ENCODE measurements around the gene CPEB3. TPM values are rescaled to one million over a fixed set of nuclear protein-coding genes. Genes with fewer than 3 reads are reported as not detected.

The CPEB3 gene
- total RNA-seq, 1 experiment from 2014 or later, result 1.0 TPM

GRCh38 chr10:92208157-92208720 lies 82.6 kb downstream of the CPEB3 start:
- H4K91ac ChIP-seq (ENCODE audit: insufficient read length, low read depth, low read length), result no peak overlapping the region
- H3K23me2 ChIP-seq (ENCODE audit: insufficient read length, low read depth, low read length, poor library complexity, severe bottlenecking), result no peaks in the 10 kb centered on the region
- no peaks in the 10 kb centered on the region for H3K79me1 ChIP-seq (ENCODE audit: insufficient read depth, low read depth, low read length, poor library complexity, severe bottlenecking)
- no peak overlapping the region for H3K4ac ChIP-seq (ENCODE audit: low read depth, low read length)
- H3K4me2 ChIP-seq (ENCODE audit: insufficient read depth, insufficient read length, low read length), result no peak overlapping the region
- no peaks in the 10 kb centered on the region for H3K4me1 ChIP-seq (ENCODE audit: insufficient read depth, low read length)
- no peaks in the 10 kb centered on the region for H4K20me1 ChIP-seq (ENCODE audit: control insufficient read depth, insufficient read depth, insufficient read length)
- no peak overlapping the region for H2BK20ac ChIP-seq (ENCODE audit: low read depth, low read length, poor library complexity, severe bottlenecking)
- H3K27ac ChIP-seq (ENCODE audit: insufficient read length, low read depth, low read length), result no peak overlapping the region
- no peak overlapping the region for H3K18ac ChIP-seq (ENCODE audit: insufficient read length, low read depth, low read length)
- no peak overlapping the region for H3K4me3 Mint-ChIP-seq
- no peaks in the 10 kb centered on the region for H3K9me3 ChIP-seq (ENCODE audit: control insufficient read depth, low read depth, low read length)
- no peak overlapping the region for H3K9ac ChIP-seq (ENCODE audit: extremely low read depth, insufficient read length, low read length)
- no peak overlapping the region for H2BK15ac ChIP-seq (ENCODE audit: low read depth, low read length)
- TF ChIP-seq CTCF (conservative IDR thresholded peaks at IDR 0.05), result no peak
- H2AFZ ChIP-seq (ENCODE audit: low read length), result no peak overlapping the region
- H3K27me3 Mint-ChIP-seq (ENCODE audit: low read depth), result no peaks in the 10 kb centered on the region
- no peak overlapping the region for H4K8ac ChIP-seq (replicated peaks; ENCODE audit: insufficient read length, low read depth, low read length)
- no peak overlapping the region for H2BK12ac ChIP-seq (ENCODE audit: insufficient read length, low read depth, low read length)
- H3K9me3 Mint-ChIP-seq, result no peaks in the 10 kb centered on the region
- no peak overlapping the region for H3K56ac ChIP-seq (ENCODE audit: insufficient read length, low read depth, low read length)
- H3K23ac ChIP-seq (ENCODE audit: insufficient read length, low read depth, low read length), result no peak overlapping the region
- no peaks in the 10 kb centered on the region for H3K36me3 Mint-ChIP-seq (ENCODE audit: insufficient read depth in 1 of 3, low read depth in 3 of 3)
- H3K14ac ChIP-seq (ENCODE audit: insufficient read depth, low read length), result no peak overlapping the region
- no peak overlapping the region for H3T11ph ChIP-seq (ENCODE audit: low read length)
- no peak overlapping the region for H2AK5ac ChIP-seq (ENCODE audit: insufficient read length, low read length)
- no peak overlapping the region for H2BK5ac ChIP-seq (ENCODE audit: insufficient read length, low read length)
- no peak overlapping the region for H2BK120ac ChIP-seq (ENCODE audit: low read depth, low read length, poor library complexity, severe bottlenecking)
- no peak for DNase-seq
- no peaks in the 10 kb centered on the region for H3K79me2 ChIP-seq (ENCODE audit: insufficient read depth, low read length)
- no peak overlapping the region for H3K27ac Mint-ChIP-seq
- no peak overlapping the region for H4K5ac ChIP-seq (ENCODE audit: insufficient read length, low read depth, low read length)
- H3K4me1 Mint-ChIP-seq, result no peaks in the 10 kb centered on the region
- H3K27me3 ChIP-seq (ENCODE audit: insufficient read depth, low read length), result no peaks in the 10 kb centered on the region
